Spleen (tissue), 7 donors: ENCODE data around the gene CDK14.

Experiments
- POLR2A ChIP-seq, 3 donors: fragments of 450-650 bp; IDR thresholded peaks; one replicate each; pipeline ENCODE4 v1.5.1; 2017; ENCODE audit warnings: antibody characterized with exemption in 3 of 3, mild to moderate bottlenecking in 1 of 3
- TF ChIP-seq, protein P1 (sequence below), 11 experiments: fragments of 200-600 bp in 7 of 11; fragments of 450-650 bp in 4 of 11; sonication (generic) in 4 of 11; IDR thresholded peaks in 8 of 11; conservative IDR thresholded peaks in 3 of 11; 1 replicate in 7 of 11; 2 replicates in 4 of 11; pipeline versions ENCODE4 v1.4.0 to v1.8.0; 2016 to 2021; ENCODE audit warnings: antibody characterized with exemption in 11 of 11, inconsistent platforms in 4 of 11, mild to moderate bottlenecking in 1 of 11
- donor health status: DM: no; HTN: no; CAD: no; lungs with moderate emphysema.
- donor health status: DM: no; HTN: no; CAD: no.
- donor health status: DM: no; HTN: no; CAD: no.

DNA sequence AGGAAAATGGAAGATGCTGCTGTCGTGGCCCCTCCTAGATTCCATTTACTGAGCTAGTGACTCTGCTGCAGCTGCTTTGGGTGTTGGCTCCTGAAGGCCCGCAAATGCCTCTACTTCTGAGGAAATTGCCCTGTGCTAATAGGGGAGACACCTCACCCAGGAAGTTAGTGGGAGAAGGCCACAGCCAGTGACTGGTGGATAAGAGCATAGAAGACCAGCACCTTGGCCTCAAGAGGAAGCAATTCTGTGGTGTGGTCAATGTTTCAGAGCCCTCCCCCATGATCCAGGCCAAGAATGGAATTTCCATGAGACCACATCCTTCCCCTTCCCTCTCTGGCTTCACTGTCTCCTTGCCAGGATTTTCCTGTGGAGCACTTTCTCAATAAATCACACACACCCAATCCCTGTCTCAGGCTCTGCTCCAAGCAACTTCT lies 643.1 kb downstream of the CDK14 start:
- TF ChIP-seq, protein P1, sequence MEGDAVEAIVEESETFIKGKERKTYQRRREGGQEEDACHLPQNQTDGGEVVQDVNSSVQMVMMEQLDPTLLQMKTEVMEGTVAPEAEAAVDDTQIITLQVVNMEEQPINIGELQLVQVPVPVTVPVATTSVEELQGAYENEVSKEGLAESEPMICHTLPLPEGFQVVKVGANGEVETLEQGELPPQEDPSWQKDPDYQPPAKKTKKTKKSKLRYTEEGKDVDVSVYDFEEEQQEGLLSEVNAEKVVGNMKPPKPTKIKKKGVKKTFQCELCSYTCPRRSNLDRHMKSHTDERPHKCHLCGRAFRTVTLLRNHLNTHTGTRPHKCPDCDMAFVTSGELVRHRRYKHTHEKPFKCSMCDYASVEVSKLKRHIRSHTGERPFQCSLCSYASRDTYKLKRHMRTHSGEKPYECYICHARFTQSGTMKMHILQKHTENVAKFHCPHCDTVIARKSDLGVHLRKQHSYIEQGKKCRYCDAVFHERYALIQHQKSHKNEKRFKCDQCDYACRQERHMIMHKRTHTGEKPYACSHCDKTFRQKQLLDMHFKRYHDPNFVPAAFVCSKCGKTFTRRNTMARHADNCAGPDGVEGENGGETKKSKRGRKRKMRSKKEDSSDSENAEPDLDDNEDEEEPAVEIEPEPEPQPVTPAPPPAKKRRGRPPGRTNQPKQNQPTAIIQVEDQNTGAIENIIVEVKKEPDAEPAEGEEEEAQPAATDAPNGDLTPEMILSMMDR (IDR thresholded peaks at IDR 0.05 in 8 of 11, conservative IDR thresholded peaks at IDR 0.05 in 3 of 11), result no peak
- TF ChIP-seq POLR2A (IDR thresholded peaks at IDR 0.05), result no peak
